ENCODE data around the gene SH3RF3.

- no peak for TF ChIP-seq ZFP3 (CRISPR knock-in tag; IDR thresholded peaks at IDR 0.05)
- no peak for TF ChIP-seq CSRNP3 (CRISPR knock-in tag; IDR thresholded peaks at IDR 0.05)
- no peak for TF ChIP-seq PPARA (CRISPR knock-in tag; IDR thresholded peaks at IDR 0.05; ENCODE audit: borderline replicate concordance)
- no peak for TF ChIP-seq CREB5 (CRISPR knock-in tag; IDR thresholded peaks at IDR 0.05; ENCODE audit: low read depth)
- TF ChIP-seq, protein P1, sequence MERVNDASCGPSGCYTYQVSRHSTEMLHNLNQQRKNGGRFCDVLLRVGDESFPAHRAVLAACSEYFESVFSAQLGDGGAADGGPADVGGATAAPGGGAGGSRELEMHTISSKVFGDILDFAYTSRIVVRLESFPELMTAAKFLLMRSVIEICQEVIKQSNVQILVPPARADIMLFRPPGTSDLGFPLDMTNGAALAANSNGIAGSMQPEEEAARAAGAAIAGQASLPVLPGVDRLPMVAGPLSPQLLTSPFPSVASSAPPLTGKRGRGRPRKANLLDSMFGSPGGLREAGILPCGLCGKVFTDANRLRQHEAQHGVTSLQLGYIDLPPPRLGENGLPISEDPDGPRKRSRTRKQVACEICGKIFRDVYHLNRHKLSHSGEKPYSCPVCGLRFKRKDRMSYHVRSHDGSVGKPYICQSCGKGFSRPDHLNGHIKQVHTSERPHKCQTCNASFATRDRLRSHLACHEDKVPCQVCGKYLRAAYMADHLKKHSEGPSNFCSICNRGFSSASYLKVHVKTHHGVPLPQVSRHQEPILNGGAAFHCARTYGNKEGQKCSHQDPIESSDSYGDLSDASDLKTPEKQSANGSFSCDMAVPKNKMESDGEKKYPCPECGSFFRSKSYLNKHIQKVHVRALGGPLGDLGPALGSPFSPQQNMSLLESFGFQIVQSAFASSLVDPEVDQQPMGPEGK (CRISPR knock-in tag; IDR thresholded peaks at IDR 0.05; ENCODE audit: borderline replicate concordance): no peak
- TF ChIP-seq ZNF8 (CRISPR knock-in tag; IDR thresholded peaks at IDR 0.05): no peak
- no peak for TF ChIP-seq ZNF565 (CRISPR knock-in tag; conservative IDR thresholded peaks at IDR 0.05; ENCODE audit: low read depth)
- no peak for TF ChIP-seq ZC3H10 (CRISPR knock-in tag; IDR thresholded peaks at IDR 0.05)
These were observed 359.1 kb downstream of the SH3RF3 start for GRCh38 chr2:109487871-109488655.

Measured in SK-N-SH treated with all-trans-retinoic acid at 6 μM for 48 hours (cell line).